ENCODE data around the gene ZCCHC14.

The ZCCHC14 gene

GRCh38 chr16:87435372-87436224 lies 57.2 kb downstream of the ZCCHC14 start:
- Mint-ChIP-seq H3K27ac (peak overlapping the region; percentile 85), H3K4me3 (peak overlapping the region; percentile 60), H3K9me3 (no peaks in the 10 kb centered on the region), H3K27me3 (no peaks in the 10 kb centered on the region), H3K4me1 (ENCODE audit: low read depth) (peaks cover 28% of the 10 kb centered on the region), H3K36me3 (ENCODE audit: low read depth) (peaks cover 34% of the 10 kb centered on the region)
- no peak for DNase-seq

DNA sequence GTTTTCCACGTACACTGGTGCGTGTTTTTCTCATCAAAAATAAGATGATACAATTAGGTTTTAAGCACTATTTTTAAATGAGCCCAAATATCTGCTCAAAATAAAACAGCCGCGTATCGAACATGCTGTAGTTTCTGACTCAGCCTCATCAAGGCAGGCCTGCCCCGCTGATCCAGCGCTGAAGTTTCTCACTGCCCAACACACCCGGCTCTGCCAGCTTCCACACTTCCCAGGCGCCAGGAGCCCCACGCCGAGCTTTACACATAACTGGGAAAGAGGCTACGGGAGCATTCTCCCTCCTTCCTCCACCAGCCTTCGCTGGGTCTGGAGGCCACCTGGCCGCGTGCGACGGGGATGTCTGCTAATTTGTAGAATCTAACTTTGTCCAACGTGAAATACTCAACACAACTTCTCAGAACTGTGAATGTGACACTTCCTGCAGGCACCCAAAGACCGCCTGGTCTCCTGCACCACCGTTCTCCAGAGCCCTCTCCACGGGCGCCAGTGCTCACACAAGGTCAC lies 58.6 kb downstream of the ZCCHC14 start:
- no peaks in the 10 kb centered on the region for H3K27me3 Mint-ChIP-seq
- H3K36me3 Mint-ChIP-seq (ENCODE audit: low read depth) = peaks cover 39% of the 10 kb centered on the region
- peaks cover 28% of the 10 kb centered on the region for H3K4me1 Mint-ChIP-seq (ENCODE audit: low read depth)
- no peak overlapping the region for H3K27ac Mint-ChIP-seq
- H3K9me3 Mint-ChIP-seq = no peaks in the 10 kb centered on the region
- H3K4me3 Mint-ChIP-seq = no peak overlapping the region
- no peak for DNase-seq

GRCh38 chr16:87432330-87432915 lies 60.4 kb downstream of the ZCCHC14 start:
- Mint-ChIP-seq H3K27ac (no peak overlapping the region), H3K27me3 (no peaks in the 10 kb centered on the region), H3K4me3 (no peak overlapping the region), H3K4me1 (ENCODE audit: low read depth) (peaks cover 26% of the 10 kb centered on the region), H3K36me3 (ENCODE audit: low read depth) (peaks cover 47% of the 10 kb centered on the region), H3K9me3 (no peaks in the 10 kb centered on the region)
- no peak for DNase-seq

GRCh38 chr16:87431926-87432325 lies 60.9 kb downstream of the ZCCHC14 start:
- H3K4me3 Mint-ChIP-seq = no peak overlapping the region
- H3K27ac Mint-ChIP-seq = no peak overlapping the region
- no peak for DNase-seq
- no peaks in the 10 kb centered on the region for H3K27me3 Mint-ChIP-seq
- H3K9me3 Mint-ChIP-seq = no peaks in the 10 kb centered on the region
- H3K36me3 Mint-ChIP-seq (ENCODE audit: low read depth) = peaks cover 49% of the 10 kb centered on the region
- peaks cover 24% of the 10 kb centered on the region for H3K4me1 Mint-ChIP-seq (ENCODE audit: low read depth)

DNA sequence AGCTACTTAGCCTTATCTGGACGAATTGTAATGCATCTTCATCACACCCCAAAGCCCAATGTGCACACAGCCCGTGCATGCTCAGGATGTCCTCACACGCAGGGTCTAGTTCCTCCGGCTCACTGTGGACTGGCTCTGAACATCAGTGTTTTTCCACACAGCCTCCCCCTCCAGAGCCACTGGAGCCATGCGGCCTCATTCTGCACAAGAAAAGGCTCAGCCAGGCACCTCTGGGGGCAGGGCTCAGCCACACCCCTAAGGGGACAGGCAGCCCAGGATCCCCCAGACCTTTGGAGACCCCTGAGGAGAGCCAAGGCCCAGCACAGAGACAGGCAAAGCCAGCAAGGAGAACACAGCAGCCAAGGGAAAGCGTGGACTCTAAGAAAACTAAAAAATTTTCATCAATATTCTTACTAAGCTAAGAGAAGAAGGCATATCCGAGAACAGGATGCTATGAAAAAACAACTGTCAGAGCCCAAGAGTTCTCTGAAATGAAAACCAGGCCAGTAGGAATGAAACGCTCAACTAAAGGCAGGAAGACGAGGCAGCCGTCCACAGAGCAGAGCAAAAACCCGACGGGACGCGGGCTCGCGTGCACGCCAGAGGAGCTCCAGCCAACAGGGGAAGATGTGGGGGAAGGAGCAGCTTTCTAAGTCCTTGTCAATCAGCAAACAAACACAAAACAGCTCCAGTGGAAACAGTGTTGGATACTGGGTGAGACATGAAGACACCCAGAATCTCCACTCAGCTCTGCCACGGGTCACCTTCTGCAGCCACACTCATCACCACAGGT lies 66.2 kb downstream of the ZCCHC14 start:
- Mint-ChIP-seq H3K36me3 (ENCODE audit: low read depth) (peaks cover 60% of the 10 kb centered on the region), H3K4me1 (ENCODE audit: low read depth) (peaks cover 4% of the 10 kb centered on the region), H3K27me3 (no peaks in the 10 kb centered on the region), H3K27ac (no peak overlapping the region), H3K4me3 (no peak overlapping the region), H3K9me3 (no peaks in the 10 kb centered on the region)
- DNase-seq = no peak

DNA sequence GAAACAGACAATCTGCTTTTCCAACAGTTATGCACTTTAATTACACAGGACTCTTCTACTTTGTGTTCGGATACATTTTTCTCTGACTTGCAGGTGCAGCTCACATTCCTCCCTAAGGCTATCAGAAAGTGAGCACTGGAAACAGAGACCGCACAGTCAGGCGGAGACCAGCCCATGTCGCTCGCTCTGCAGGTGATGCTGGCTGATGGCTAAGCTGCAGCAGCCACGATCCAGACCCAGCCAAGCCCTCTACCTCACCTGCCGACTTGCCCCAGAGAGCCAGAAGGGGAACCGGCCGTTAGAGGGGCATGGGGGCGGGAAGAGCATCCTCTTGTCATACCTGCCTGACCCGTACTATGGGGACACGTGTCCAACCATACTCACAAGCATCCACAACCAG lies 66.9 kb downstream of the ZCCHC14 start:
- H3K36me3 Mint-ChIP-seq (ENCODE audit: low read depth) = peaks cover 63% of the 10 kb centered on the region
- no peak for DNase-seq
- no peak overlapping the region for H3K4me3 Mint-ChIP-seq
- H3K9me3 Mint-ChIP-seq = no peaks in the 10 kb centered on the region
- peaks cover 4% of the 10 kb centered on the region for H3K4me1 Mint-ChIP-seq (ENCODE audit: low read depth)
- H3K27me3 Mint-ChIP-seq = no peaks in the 10 kb centered on the region
- H3K27ac Mint-ChIP-seq = no peak overlapping the region

- Mint-ChIP-seq H3K27me3 (no peaks in the 10 kb centered on the region), H3K4me1 (ENCODE audit: low read depth) (peaks cover 4% of the 10 kb centered on the region), H3K9me3 (no peaks in the 10 kb centered on the region), H3K27ac (no peak overlapping the region), H3K4me3 (no peak overlapping the region), H3K36me3 (ENCODE audit: low read depth) (peaks cover 67% of the 10 kb centered on the region)
- no peak for DNase-seq
These were observed 68.6 kb downstream of the ZCCHC14 start for GRCh38 chr16:87424266-87424665.

GRCh38 chr16:87423429-87423828 lies 69.4 kb downstream of the ZCCHC14 start:
- Mint-ChIP-seq H3K36me3 (ENCODE audit: low read depth) (peaks cover 62% of the 10 kb centered on the region), H3K4me3 (no peak overlapping the region), H3K4me1 (ENCODE audit: low read depth) (no peaks in the 10 kb centered on the region), H3K27ac (no peak overlapping the region), H3K27me3 (no peaks in the 10 kb centered on the region), H3K9me3 (no peaks in the 10 kb centered on the region)
- DNase-seq = no peak

GRCh38 chr16:87422106-87422505 lies 70.7 kb downstream of the ZCCHC14 start:
- Mint-ChIP-seq H3K4me1 (ENCODE audit: low read depth) (no peaks in the 10 kb centered on the region), H3K27ac (no peak overlapping the region), H3K9me3 (no peaks in the 10 kb centered on the region), H3K36me3 (ENCODE audit: low read depth) (peaks cover 69% of the 10 kb centered on the region), H3K27me3 (no peaks in the 10 kb centered on the region), H3K4me3 (no peak overlapping the region)
- no peak for DNase-seq

DNA sequence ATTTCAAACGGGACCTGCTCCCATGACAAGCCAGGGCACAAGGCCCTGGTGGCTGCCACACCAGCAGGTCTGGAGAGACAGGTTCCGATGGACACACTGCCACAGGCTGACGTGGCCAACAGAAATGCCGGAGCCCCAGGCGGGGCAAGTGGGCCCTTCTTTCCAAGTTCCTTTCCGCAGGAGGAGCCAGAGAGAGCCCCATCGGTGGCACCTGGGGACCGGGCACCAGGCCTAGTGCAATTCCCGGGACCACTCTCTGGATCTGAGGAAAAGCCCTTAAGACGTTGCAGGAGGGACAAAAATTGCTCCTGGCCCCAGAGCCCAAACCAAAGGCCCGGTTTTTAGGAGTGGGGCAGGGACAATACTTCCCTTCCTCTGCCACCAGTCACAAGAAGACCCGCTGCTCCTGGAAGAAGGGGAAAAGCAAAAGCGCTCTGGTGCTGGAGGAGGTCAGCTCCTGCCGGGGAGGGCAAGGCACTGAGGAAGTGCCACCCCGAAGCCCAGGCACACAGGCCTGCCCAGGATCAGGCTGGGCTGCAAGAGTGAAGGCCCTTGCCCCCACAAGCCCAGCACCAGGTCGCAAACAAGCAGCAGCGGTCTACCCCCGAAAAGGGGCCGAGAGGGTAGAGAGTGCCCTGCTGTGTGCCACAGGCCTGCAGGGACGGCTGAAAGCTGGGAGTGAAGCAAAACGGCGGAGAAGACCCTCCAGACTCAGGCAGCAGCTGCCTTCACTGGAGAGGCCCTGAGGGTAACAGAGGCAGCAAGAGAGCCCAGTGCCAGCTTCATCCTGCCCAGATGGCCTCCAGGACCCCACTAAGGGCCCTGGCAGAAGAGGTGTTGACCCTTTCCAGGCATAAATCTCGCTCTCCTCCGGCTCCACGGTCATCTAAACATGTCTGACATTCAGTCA lies 71.6 kb downstream of the ZCCHC14 start:
- H3K27me3 Mint-ChIP-seq = no peaks in the 10 kb centered on the region
- DNase-seq = no peak
- H3K9me3 Mint-ChIP-seq = no peaks in the 10 kb centered on the region
- no peak overlapping the region for H3K27ac Mint-ChIP-seq
- H3K4me1 Mint-ChIP-seq (ENCODE audit: low read depth) = no peaks in the 10 kb centered on the region
- H3K36me3 Mint-ChIP-seq (ENCODE audit: low read depth) = peaks cover 74% of the 10 kb centered on the region
- no peak overlapping the region for H3K4me3 Mint-ChIP-seq

DNA sequence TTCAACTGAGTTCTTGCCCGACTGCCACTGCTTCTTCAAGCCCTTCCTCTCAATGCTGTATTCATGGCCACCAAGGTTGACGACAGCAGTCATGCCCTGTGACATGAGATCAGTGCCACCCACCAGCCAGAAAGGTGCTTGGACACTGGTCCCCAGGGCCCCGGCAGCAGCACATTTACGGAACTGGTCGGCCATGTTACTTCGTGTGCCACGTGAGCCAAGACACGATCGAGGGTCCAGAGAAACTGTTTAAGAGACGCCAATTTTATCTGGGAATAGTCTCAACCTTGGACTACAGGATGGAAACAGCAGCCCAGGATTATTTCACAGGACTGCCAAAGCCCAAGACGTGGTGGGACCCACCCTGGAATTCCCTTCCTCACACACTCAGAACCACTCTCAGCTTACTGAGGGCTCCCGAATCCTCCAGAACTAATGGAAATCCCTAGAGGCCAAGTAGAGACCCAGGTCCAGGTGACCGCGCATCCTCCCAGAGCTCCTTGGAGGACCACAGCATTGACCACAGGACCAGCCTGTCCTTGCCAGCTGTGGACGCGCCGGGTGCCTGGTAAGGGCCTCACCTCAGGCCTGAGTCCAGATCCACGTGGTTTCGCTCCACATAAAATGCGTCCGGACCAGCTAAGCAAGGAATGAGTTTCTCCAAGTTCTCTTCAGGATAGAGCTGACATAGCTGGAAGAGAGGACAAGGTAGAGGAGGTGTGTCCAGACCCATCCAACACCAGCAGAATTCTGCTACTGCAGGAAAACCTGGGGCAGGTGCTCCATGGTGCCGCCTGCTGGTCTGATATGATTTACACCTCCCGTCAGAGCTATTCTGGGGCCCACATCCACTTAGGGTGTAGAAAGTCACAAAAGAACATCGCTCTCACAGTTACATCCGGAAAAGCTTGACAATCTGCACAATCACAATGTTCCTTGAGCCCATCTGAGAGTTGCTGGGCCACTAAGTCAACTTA lies 72.5 kb downstream of the ZCCHC14 start:
- H3K27me3 Mint-ChIP-seq = no peaks in the 10 kb centered on the region
- no peak for DNase-seq
- H3K27ac Mint-ChIP-seq = no peak overlapping the region
- no peaks in the 10 kb centered on the region for H3K9me3 Mint-ChIP-seq
- H3K4me3 Mint-ChIP-seq = no peak overlapping the region
- H3K36me3 Mint-ChIP-seq (ENCODE audit: low read depth) = peaks cover 78% of the 10 kb centered on the region
- no peaks in the 10 kb centered on the region for H3K4me1 Mint-ChIP-seq (ENCODE audit: low read depth)

DNA sequence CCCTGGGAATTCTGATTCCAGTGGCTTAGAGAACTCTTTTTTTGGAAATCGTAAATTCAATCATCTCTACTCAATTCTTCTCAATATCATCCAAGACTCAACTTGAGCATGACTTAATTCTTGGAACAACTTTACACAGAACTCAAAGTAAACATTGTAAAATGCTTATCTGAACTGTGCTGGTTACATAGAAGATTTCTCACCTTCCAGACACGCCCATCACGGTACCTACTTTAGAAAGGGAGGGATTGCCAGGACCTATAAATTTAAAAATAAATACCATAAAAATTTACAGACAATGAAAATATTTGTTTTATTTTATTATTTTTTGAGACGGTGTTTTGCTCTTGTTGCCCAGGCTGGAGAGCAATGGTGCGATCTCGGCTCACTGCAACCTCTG lies 74.2 kb downstream of the ZCCHC14 start:
- no peaks in the 10 kb centered on the region for H3K9me3 Mint-ChIP-seq
- H3K27ac Mint-ChIP-seq = no peak overlapping the region
- DNase-seq = no peak
- peaks cover 74% of the 10 kb centered on the region for H3K36me3 Mint-ChIP-seq (ENCODE audit: low read depth)
- H3K4me3 Mint-ChIP-seq = no peak overlapping the region
- no peaks in the 10 kb centered on the region for H3K4me1 Mint-ChIP-seq (ENCODE audit: low read depth)
- H3K27me3 Mint-ChIP-seq = no peaks in the 10 kb centered on the region

- H3K36me3 Mint-ChIP-seq (ENCODE audit: low read depth) = peaks cover 76% of the 10 kb centered on the region
These were observed 74.6 kb downstream of the ZCCHC14 start for GRCh38 chr16:87418216-87418615.

More at GRCh38 chr16:87418216-87418615, 74.6 kb downstream of the ZCCHC14 start:
- H3K27ac Mint-ChIP-seq = no peak overlapping the region
- H3K27me3 Mint-ChIP-seq = no peaks in the 10 kb centered on the region
- DNase-seq = no peak
- no peaks in the 10 kb centered on the region for H3K9me3 Mint-ChIP-seq
- H3K4me3 Mint-ChIP-seq = no peak overlapping the region
- no peaks in the 10 kb centered on the region for H3K4me1 Mint-ChIP-seq (ENCODE audit: low read depth)

All from activated T-cell treated with anti-CD3 and anti-CD28 coated beads, Interleukin-2, amount 50 U/mL, for 24 hours (primary cell).